IMR-90 (cell line): ENCODE measurements around the gene KRTAP10-3.

Source experiments
- ELK1 ChIP-seq: fragments of 150-350 bp; IDR thresholded peaks from 2 replicates; pipeline ENCODE4 v1.6.1; 2016; ENCODE audit warnings: low read depth, mild to moderate bottlenecking, low read length, moderate library complexity, borderline replicate concordance
- MAZ ChIP-seq: IDR thresholded peaks from 2 replicates; pipeline ENCODE4 v1.6.1; 2012; ENCODE audit warnings: low read depth, mild to moderate bottlenecking, low read length, improper control_type of control experiment, moderate library complexity, borderline replicate concordance
- RFX5 ChIP-seq: IDR thresholded peaks from 2 replicates; pipeline ENCODE4 v1.8.0; 2012; ENCODE audit warnings: low read depth, mild to moderate bottlenecking, low read length, moderate library complexity
- USF2 ChIP-seq: fragments of 150-350 bp; IDR thresholded peaks from 2 replicates; pipeline ENCODE4 v1.6.1; 2017; ENCODE audit warnings: mild to moderate bottlenecking, antibody characterized with exemption, low read length, low read depth
- TF ChIP-seq, protein P1 (sequence below): conservative IDR thresholded peaks from 2 replicates; pipeline ENCODE4 v1.5.1; 2012; ENCODE audit warnings: mild to moderate bottlenecking, low read depth, low read length, improper control_type of control experiment

DNA sequence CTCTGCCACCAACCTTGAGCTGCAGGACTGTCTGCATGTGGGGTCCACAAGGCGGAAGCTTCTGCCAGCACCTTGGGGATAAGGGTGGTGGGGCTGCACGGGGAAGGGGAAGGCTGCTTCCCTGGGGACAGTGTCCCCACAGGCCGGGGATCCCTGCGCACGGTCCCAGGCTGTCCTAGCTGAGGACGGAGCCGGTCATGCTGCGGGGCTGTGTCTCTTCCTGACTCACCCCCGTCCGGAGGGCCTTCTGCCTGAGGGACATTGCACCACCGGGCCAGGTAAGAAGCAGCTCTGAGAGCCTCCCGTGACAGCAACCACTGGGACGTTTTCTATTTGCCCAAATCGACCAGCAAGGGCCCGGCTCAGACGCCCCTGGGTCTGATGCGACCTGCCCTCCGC, 48.5 kb downstream of the KRTAP10-3 start:
- TF ChIP-seq RFX5 (no peak), ELK1 (no peak), USF2 (no peak), MAZ (no peak)
- TF ChIP-seq, protein P1, sequence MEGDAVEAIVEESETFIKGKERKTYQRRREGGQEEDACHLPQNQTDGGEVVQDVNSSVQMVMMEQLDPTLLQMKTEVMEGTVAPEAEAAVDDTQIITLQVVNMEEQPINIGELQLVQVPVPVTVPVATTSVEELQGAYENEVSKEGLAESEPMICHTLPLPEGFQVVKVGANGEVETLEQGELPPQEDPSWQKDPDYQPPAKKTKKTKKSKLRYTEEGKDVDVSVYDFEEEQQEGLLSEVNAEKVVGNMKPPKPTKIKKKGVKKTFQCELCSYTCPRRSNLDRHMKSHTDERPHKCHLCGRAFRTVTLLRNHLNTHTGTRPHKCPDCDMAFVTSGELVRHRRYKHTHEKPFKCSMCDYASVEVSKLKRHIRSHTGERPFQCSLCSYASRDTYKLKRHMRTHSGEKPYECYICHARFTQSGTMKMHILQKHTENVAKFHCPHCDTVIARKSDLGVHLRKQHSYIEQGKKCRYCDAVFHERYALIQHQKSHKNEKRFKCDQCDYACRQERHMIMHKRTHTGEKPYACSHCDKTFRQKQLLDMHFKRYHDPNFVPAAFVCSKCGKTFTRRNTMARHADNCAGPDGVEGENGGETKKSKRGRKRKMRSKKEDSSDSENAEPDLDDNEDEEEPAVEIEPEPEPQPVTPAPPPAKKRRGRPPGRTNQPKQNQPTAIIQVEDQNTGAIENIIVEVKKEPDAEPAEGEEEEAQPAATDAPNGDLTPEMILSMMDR, result no peak
